Astrocyte of the cerebellum (primary cell): ENCODE data around the gene IGSF6.
"Not testable (repeated sequence)": the region's sequence is repeated elsewhere in the genome, so short reads cannot be mapped to it uniquely, and the experiment has no call there.

Experiments used
- DNase-seq: peaks from one replicate; pipeline ENCODE4 v3.0.0-alpha.2; 2011; ENCODE audit warnings: low read depth
- H3K4me3 ChIP-seq: 2 replicates; pipeline ENCODE4 v1.5.1; 2011; ENCODE audit warnings: mild to moderate bottlenecking, low read depth, low read length, moderate library complexity
- in situ Hi-C: cut with HindIII; loops from 2 replicates; pipeline ENCODE4 v1.10.0; 2017; ENCODE audit warnings: low sequenced_read_pairs
- TF ChIP-seq, protein P1 (sequence below): IDR thresholded peaks from 2 replicates; pipeline ENCODE4 v1.5.1; 2012; ENCODE audit warnings: low read length, low read depth, moderate library complexity, mild to moderate bottlenecking; ENCODE audit errors: missing control alignments

The IGSF6 gene

DNA sequence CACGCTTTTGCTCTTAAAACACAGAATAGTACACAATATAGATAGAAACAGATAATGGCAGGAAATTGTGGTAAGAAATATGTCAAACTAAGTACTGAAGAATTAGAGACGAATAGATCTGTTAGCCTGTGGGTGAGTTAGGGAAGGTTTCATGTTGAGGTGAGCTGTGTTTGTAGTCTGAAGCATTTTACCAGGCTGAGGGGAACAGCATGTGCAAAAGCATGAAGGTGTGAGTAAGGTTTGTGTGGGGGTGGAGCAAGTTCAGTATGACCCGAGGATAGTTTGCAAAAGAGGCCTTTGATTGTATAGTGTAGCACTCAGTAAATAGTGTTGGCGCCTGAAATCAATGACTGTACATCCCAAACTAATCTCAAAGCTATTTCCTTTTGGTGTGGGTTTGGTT lies 13.8 kb downstream of the IGSF6 start:
- DNase-seq, result no peak
- no peak overlapping the region for H3K4me3 ChIP-seq
- in situ Hi-C loops, result no loop called here
- TF ChIP-seq, protein P1, sequence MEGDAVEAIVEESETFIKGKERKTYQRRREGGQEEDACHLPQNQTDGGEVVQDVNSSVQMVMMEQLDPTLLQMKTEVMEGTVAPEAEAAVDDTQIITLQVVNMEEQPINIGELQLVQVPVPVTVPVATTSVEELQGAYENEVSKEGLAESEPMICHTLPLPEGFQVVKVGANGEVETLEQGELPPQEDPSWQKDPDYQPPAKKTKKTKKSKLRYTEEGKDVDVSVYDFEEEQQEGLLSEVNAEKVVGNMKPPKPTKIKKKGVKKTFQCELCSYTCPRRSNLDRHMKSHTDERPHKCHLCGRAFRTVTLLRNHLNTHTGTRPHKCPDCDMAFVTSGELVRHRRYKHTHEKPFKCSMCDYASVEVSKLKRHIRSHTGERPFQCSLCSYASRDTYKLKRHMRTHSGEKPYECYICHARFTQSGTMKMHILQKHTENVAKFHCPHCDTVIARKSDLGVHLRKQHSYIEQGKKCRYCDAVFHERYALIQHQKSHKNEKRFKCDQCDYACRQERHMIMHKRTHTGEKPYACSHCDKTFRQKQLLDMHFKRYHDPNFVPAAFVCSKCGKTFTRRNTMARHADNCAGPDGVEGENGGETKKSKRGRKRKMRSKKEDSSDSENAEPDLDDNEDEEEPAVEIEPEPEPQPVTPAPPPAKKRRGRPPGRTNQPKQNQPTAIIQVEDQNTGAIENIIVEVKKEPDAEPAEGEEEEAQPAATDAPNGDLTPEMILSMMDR, result no peak

DNA sequence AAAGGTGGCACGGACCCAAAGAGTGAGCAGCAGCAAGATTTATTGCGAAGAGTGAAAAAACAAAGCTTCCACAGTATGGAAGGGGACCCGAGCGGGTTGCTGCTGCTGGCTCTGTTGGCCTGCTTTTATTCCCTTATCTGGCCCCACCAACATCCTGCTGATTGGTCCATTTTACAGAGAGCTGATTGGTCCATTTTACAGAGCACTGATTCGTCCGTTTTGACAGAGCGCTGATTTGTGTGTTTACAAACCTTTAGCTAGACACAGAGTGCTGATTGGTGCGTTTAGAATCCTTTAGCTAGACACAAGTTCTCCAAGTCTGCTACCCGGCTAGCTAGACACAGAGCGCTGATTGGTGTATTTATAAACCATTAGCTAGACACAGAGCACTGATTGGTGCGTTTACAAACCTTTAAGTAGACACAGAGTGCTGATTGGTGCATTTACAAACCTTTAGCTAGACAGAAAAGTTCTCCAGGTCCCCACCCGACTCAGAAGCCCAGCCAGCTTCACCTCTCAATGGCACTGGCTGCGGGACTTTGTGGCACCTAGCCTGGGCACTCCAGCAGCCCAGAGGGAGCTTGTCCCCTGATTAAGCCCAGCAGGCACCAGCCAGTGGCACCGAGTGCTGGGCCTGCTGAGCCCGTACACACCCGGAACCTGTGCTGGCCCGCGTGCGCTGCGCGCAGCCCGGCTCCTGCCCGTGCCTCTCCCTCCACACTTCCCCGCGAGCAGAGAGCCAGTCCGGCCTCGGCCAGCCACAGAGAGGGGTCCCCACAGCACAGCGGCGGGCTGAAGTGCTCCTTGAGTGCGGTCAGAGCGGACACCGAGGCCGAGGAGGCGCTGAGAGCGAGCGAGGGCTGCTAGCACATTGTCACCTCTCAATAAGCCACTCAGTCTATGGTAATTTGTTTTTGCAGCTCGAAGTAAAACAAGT lies 15.1 kb downstream of the IGSF6 start:
- no peak overlapping the region for H3K4me3 ChIP-seq
- DNase-seq, result no peak
- in situ Hi-C loops, result no loop called here
- TF ChIP-seq, protein P1, result no peak

GRCh38 chr16:21635694-21636093 lies 16.7 kb downstream of the IGSF6 start:
- DNase-seq, in situ Hi-C loops, H3K4me3 ChIP-seq: not testable (repeated sequence)

- in situ Hi-C loops, result no loop called here
- no peak for DNase-seq
- no peak overlapping the region for H3K4me3 ChIP-seq
- TF ChIP-seq, protein P1, result no peak
Measured at GRCh38 chr16:21634216-21634615, 18.2 kb downstream of the IGSF6 start.

DNA sequence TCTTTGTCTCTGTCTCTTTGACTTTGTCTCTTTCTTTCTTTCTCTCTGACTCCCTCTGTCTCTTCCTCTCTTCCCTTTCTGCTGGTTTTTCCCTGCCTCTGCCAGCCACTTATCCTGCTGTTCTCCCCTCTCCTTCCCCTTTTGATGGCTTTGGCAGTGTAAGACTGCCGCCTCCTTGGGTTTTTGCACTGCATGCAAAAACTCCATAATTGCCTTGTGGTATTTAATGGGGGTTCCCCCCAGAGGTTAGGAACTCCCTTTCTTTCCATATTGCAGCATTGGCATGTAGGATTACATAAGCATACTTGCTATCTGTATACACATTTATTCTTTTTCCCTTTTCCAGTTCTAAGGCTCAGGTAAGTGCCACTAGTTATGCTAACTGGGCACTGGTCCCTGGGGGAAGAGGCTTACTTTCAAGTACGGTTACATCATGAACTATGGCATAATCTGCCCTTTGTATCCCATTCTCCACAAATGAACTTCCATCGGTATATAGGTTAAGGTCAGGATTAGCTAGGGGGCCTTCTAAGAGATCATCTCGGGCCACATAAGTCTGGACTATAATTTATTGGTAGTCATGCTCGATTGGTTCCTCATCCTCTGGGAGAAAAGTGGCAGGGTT lies 20.3 kb downstream of the IGSF6 start:
- H3K4me3 ChIP-seq, DNase-seq, in situ Hi-C loops: not testable (repeated sequence)

DNA sequence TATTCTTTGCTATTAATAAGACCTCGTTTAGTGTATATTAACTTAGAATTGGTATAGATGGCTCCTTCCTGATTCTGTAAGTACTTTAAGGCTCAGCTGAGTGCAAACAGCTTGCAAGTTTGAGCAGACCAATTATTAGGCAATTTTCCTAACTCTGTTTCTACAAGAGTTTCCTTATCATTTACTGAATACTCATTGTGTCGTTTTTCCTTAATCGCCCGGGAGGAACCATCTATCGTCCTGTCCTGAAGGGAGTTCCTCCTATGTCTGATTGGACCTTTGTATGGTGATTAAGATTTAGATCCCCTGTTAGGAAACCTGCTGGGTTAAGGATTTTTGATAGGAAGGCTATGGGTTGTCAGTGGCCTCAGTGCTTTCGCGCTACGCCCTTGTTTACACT lies 21.0 kb downstream of the IGSF6 start:
- in situ Hi-C loops, DNase-seq, H3K4me3 ChIP-seq: not testable (repeated sequence)

DNA sequence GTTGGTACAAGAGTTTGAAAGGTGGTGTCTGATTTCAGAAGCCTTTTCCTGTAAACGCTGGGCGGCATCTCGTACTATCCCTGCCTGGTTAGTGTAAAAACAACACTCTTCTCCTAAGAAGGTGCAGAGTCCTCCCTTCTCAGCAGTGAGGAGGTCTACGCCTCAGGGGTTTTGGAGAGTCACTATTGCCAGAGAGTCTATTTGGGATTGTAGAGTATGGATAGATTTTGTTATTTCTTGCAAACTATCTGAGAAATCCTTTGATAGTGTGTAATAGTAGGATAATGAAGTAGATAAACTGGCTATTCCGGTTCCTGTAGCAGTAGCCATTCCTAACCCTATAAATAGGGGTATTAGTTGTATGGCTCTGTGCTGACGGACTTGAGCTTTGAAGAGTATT lies 21.5 kb downstream of the IGSF6 start:
- H3K4me3 ChIP-seq, DNase-seq, in situ Hi-C loops: not testable (repeated sequence)

GRCh38 chr16:21629616-21630539 lies 22.5 kb downstream of the IGSF6 start:
- H3K4me3 ChIP-seq, in situ Hi-C loops, DNase-seq: not testable (repeated sequence)

GRCh38 chr16:21628772-21629171 lies 23.6 kb downstream of the IGSF6 start:
- DNase-seq, result no peak
- no peak overlapping the region for H3K4me3 ChIP-seq
- in situ Hi-C loops, result no loop called here
- TF ChIP-seq, protein P1, result no peak
